Suprapubic skin (tissue), 4 donors: Measurements from ENCODE around the gene COX4I1.

ENCODE experiments used
- EP300 ChIP-seq: sonication (generic); formaldehyde crosslinking; IDR thresholded peaks from one replicate; pipeline ENCODE4 v1.6.1; 2017; ENCODE audit warnings: antibody characterized with exemption
- POLR2A ChIP-seq, 2 donors: fragments of 450-650 bp; IDR thresholded peaks; one replicate each; pipeline ENCODE4 v1.6.1; 2017; ENCODE audit warnings: antibody characterized with exemption in 2 of 2, mild to moderate bottlenecking in 2 of 2, moderate library complexity in 2 of 2
- POLR2AphosphoS5 ChIP-seq, 3 donors: sonication (generic); formaldehyde crosslinking; IDR thresholded peaks; one replicate each; pipeline ENCODE4 v1.6.1; 2017; ENCODE audit warnings: antibody characterized with exemption in 3 of 3
- TF ChIP-seq, protein P1 (sequence below), 2 donors: fragments of 200-600 bp in 1 of 2; fragments of 450-650 bp in 1 of 2; sonication (generic) in 1 of 2; IDR thresholded peaks; one replicate each; pipeline ENCODE4 v1.5.1; 2016 to 2019; ENCODE audit warnings: antibody characterized with exemption in 2 of 2, mild to moderate bottlenecking in 1 of 2, moderate library complexity in 1 of 2

DNA sequence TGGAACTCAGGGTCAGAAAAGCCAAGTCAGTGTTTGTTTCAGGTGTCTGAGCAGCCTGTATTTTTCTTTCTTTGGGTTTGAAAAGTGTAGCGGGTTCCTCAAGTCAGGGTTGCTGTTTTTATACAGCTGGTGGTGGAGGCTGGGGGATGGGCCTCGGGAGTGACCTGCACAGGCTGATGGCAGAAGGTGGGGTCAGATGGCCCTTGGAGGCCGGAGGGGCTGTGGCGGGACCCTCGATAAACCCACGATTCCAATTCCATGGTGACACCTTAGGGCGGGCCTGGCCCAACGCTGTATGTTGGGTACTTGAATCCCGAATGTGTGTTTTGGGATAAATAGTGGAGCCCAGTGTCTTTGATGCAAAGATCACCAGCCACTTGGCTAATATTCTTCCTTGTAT, 28.7 kb downstream of the COX4I1 start:
- no peak for TF ChIP-seq EP300
- TF ChIP-seq, protein P1, sequence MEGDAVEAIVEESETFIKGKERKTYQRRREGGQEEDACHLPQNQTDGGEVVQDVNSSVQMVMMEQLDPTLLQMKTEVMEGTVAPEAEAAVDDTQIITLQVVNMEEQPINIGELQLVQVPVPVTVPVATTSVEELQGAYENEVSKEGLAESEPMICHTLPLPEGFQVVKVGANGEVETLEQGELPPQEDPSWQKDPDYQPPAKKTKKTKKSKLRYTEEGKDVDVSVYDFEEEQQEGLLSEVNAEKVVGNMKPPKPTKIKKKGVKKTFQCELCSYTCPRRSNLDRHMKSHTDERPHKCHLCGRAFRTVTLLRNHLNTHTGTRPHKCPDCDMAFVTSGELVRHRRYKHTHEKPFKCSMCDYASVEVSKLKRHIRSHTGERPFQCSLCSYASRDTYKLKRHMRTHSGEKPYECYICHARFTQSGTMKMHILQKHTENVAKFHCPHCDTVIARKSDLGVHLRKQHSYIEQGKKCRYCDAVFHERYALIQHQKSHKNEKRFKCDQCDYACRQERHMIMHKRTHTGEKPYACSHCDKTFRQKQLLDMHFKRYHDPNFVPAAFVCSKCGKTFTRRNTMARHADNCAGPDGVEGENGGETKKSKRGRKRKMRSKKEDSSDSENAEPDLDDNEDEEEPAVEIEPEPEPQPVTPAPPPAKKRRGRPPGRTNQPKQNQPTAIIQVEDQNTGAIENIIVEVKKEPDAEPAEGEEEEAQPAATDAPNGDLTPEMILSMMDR (IDR thresholded peaks at IDR 0.05), result no peak
- no peak for TF ChIP-seq POLR2A (IDR thresholded peaks at IDR 0.05)
- TF ChIP-seq POLR2AphosphoS5 (IDR thresholded peaks at IDR 0.05), result no peak
